ENCODE data around the gene LINGO1. TPM values are rescaled to one million over a fixed set of nuclear protein-coding genes. Genes with fewer than 3 reads are reported as not detected.
A peak's percentile ranks its signal among the peaks of the same experiment; 100 is the strongest.

The LINGO1 gene
- total RNA-seq, 1 donor from 2014 or later: 18.8 TPM

DNA sequence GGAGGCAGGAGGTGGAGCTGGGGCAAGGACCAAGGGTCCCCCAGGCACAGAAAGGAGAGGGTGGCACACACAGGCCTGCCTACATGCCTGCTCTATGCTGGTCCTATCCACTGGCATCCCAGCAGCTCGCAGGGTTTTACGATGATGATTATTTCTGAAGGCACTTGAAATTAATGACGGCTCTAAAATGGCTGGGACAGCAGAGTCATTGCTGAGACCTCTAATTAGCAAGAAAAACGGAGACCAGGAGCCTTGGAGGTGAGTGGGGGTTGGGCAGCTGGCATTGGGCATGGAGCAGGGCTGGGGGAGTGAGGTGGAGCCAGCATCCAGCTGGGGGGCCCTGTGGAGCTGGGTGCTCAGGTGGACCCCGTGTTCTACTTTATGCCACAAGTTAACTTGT lies 3.5 kb upstream of the LINGO1 start:
- Mint-ChIP-seq H3K9me3 (ENCODE audit: unreplicated experiment) (no peaks in the 10 kb centered on the region), H3K4me1 (ENCODE audit: unreplicated experiment) (peaks cover 3% of the 10 kb centered on the region), H3K36me3 (ENCODE audit: low read depth, unreplicated experiment) (no peaks in the 10 kb centered on the region), H3K27me3 (ENCODE audit: unreplicated experiment) (peaks cover 4% of the 10 kb centered on the region), H3K27ac (ENCODE audit: unreplicated experiment) (no peak overlapping the region), H3K4me3 (ENCODE audit: unreplicated experiment) (no peak overlapping the region)
- no peak for DNase-seq (ENCODE audit: low spot score)
- TF ChIP-seq, protein P1, sequence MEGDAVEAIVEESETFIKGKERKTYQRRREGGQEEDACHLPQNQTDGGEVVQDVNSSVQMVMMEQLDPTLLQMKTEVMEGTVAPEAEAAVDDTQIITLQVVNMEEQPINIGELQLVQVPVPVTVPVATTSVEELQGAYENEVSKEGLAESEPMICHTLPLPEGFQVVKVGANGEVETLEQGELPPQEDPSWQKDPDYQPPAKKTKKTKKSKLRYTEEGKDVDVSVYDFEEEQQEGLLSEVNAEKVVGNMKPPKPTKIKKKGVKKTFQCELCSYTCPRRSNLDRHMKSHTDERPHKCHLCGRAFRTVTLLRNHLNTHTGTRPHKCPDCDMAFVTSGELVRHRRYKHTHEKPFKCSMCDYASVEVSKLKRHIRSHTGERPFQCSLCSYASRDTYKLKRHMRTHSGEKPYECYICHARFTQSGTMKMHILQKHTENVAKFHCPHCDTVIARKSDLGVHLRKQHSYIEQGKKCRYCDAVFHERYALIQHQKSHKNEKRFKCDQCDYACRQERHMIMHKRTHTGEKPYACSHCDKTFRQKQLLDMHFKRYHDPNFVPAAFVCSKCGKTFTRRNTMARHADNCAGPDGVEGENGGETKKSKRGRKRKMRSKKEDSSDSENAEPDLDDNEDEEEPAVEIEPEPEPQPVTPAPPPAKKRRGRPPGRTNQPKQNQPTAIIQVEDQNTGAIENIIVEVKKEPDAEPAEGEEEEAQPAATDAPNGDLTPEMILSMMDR (IDR thresholded peaks at IDR 0.05; ENCODE audit: unreplicated experiment): no peak

- Mint-ChIP-seq H3K9me3 (ENCODE audit: unreplicated experiment) (no peaks in the 10 kb centered on the region), H3K4me3 (ENCODE audit: unreplicated experiment) (no peak overlapping the region), H3K27me3 (ENCODE audit: unreplicated experiment) (peaks cover 2% of the 10 kb centered on the region), H3K27ac (ENCODE audit: unreplicated experiment) (no peak overlapping the region), H3K4me1 (ENCODE audit: unreplicated experiment) (peaks cover 3% of the 10 kb centered on the region), H3K36me3 (ENCODE audit: low read depth, unreplicated experiment) (no peaks in the 10 kb centered on the region)
- peak; percentile 88 for DNase-seq (ENCODE audit: low spot score)
- TF ChIP-seq, protein P1 (IDR thresholded peaks at IDR 0.05; ENCODE audit: unreplicated experiment): peak; percentile 74
Measured at GRCh38 chr15:77634266-77634962, 1.7 kb upstream of the LINGO1 start.

GRCh38 chr15:77633913-77634265 lies 1.2 kb upstream of the LINGO1 start:
- H3K4me1 Mint-ChIP-seq (ENCODE audit: unreplicated experiment): peaks cover 3% of the 10 kb centered on the region
- no peaks in the 10 kb centered on the region for H3K36me3 Mint-ChIP-seq (ENCODE audit: low read depth, unreplicated experiment)
- TF ChIP-seq, protein P1 (IDR thresholded peaks at IDR 0.05; ENCODE audit: unreplicated experiment): no peak
- peaks cover 2% of the 10 kb centered on the region for H3K27me3 Mint-ChIP-seq (ENCODE audit: unreplicated experiment)
- H3K4me3 Mint-ChIP-seq (ENCODE audit: unreplicated experiment): peak overlapping the region; percentile 79
- H3K27ac Mint-ChIP-seq (ENCODE audit: unreplicated experiment): no peak overlapping the region
- DNase-seq (ENCODE audit: low spot score): no peak
- H3K9me3 Mint-ChIP-seq (ENCODE audit: unreplicated experiment): no peaks in the 10 kb centered on the region

DNA sequence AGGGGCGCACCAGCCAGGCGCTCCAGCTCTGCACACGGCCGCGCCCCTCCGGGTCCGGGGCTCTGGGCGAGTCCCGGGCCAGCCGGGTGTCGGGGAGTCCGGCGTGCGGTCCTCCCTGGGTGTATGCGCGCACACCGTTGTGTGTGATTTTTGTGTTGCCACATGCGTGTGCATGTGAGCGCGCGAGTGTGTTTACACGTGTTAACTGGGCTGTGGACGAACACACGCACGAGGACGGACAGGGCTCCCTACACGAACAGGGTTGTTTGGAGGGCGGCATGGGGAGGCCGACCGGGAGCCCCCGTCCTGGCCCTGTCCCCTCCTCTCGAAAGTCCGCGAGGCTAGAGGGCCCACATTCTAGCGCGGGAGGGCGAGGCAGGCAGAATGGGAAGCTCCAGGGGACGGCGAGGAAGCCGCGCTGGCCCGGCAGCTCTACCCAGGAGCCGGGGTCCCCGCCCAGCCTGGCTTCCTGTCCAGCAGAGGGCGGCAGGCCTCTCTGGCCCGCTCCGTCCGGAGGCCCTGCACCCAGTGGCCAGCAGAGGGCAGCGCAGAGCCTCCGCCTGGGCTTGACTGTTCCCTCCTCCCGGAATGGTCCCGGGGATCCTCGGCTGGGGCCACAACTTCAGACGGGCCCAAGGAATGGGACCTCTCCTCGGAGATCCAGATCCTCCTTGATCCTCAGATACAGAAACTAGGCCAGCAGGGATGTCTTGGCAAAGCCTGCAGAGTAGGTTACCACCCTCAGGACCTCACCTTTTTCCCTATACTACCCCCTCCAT lies 611 bp upstream of the LINGO1 start:
- Mint-ChIP-seq H3K27me3 (ENCODE audit: unreplicated experiment) (peaks cover 2% of the 10 kb centered on the region), H3K27ac (ENCODE audit: unreplicated experiment) (no peak overlapping the region)

More for the DNA sequence above, 611 bp upstream of the LINGO1 start:
- Mint-ChIP-seq H3K9me3 (ENCODE audit: unreplicated experiment) (no peaks in the 10 kb centered on the region), H3K36me3 (ENCODE audit: low read depth, unreplicated experiment) (no peaks in the 10 kb centered on the region), H3K4me3 (ENCODE audit: unreplicated experiment) (peak overlapping the region; percentile 79), H3K4me1 (ENCODE audit: unreplicated experiment) (peaks cover 3% of the 10 kb centered on the region)
- DNase-seq (ENCODE audit: low spot score): peak; percentile 99
- TF ChIP-seq, protein P1 (IDR thresholded peaks at IDR 0.05; ENCODE audit: unreplicated experiment): peak; percentile 98

Data from endothelial cell (in vitro differentiated cells).